HG03064 (cell line): Measurements from ENCODE around the gene KXD1.
"Not testable (repeated sequence)": the region's sequence is repeated elsewhere in the genome, so short reads cannot be mapped to it uniquely, and the experiment has no call there.

ENCODE experiments used
- ATAC-seq: cut with Tn5 transposase; IDR thresholded peaks from one replicate; pipeline ENCODE4 v1.9.1; 2021; ENCODE audit warnings: low read depth; ENCODE audit not compliant: unreplicated experiment

The KXD1 gene, protein sequence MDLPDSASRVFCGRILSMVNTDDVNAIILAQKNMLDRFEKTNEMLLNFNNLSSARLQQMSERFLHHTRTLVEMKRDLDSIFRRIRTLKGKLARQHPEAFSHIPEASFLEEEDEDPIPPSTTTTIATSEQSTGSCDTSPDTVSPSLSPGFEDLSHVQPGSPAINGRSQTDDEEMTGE

DNA sequence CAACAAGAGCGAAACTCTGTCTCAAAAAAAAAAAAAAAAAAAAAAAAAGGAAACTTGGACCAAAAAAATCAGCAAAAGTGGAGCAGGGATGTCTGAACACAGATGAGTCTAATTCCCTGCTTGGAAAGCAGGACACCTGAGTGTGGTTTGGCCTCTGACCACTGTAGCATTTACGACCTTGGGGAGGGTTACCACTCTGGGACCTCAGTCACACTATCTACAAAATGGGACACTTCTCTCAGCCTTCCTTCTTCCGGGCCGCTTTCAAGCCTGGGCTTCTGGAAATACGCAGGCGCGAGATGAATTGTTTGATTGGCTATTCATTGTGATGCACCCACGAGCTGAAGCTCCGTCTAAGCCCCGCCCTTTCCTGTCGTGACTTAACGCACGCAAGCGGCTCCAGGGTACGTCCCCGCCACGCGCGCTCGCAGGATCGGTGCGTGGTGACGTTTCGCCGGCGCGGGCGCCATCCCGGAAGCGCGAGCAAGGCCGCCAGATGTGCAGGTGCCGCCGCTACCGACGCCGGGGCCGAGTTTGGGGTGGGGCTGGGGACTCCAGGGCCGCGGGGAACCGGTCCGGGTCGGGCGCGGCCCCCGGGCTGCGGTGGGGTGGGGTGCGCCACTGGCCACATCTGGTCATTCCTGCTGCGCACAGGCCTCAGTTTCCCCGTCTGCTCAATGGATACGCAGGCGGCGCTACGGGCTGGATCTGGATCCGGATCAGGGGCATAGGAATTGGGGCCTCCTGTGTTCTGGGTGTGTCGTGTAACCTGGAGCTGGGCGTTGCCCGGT, at the start of gene KXD1:
KXD1 (plus strand) TSS at position 460 of the 791 bp plus-strand sequence. CDS start 4,187 bp downstream, outside the sequence.
- ATAC-seq, result peak; percentile 75

DNA sequence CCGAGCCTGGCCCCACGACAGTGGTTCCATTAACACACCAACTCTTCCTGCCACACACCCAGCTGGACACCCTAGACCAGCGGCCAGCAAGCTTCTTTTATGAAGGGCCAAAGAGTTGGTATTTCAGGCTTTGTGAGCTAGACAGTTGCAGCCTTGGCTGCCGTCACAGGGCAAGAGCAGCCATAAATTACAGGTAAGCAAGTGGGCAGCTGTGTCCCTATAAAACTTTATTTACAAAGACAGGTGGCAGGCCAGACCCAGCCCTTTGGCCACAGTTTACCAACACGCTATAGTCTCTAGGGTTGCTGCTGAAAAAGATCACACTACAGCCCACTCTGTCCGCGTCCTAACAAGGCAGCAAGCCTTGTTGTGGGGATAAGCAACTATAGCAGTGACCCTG, 49.1 kb upstream of the KXD1 start:
- ATAC-seq, result no peak

DNA sequence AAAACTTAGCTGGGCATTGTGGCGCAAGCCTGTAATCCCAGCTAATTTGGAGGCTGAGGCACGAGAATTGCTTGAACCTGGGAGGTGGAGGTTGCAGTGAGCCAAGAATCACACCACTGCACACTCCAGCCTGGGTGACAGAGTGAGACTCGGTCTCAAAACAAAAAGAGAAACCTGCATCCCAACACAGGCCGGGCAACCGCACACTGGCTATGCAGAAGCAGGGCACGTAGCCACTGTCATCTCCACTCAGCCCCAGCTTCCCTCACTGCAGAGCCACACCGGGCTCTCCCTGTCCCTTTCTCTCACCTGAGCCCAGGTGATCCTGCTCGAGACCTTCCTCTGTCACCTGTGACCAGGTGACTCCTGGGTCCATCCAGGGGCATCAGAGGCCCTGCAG, 47.5 kb upstream of the KXD1 start:
- ATAC-seq, result no peak

DNA sequence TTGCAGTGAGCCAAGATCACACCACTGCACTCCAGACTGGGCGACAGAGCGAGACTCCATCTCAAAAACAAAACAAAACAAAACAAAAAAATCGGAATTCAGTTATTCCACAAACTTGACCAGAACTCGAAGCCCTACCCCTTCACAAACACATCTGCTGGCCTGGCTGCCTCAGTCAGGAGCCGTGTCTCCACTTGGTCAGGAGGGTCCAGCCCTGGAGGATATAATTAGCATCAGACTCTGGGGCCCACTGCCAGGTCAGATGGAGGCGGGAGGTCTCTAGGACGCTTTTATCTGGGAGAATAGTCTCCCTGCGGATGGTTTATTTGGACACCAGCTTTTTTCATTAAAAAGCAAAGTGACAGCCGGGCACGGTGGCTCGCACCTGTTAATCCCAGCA, 43.8 kb upstream of the KXD1 start:
- ATAC-seq, result no peak

DNA sequence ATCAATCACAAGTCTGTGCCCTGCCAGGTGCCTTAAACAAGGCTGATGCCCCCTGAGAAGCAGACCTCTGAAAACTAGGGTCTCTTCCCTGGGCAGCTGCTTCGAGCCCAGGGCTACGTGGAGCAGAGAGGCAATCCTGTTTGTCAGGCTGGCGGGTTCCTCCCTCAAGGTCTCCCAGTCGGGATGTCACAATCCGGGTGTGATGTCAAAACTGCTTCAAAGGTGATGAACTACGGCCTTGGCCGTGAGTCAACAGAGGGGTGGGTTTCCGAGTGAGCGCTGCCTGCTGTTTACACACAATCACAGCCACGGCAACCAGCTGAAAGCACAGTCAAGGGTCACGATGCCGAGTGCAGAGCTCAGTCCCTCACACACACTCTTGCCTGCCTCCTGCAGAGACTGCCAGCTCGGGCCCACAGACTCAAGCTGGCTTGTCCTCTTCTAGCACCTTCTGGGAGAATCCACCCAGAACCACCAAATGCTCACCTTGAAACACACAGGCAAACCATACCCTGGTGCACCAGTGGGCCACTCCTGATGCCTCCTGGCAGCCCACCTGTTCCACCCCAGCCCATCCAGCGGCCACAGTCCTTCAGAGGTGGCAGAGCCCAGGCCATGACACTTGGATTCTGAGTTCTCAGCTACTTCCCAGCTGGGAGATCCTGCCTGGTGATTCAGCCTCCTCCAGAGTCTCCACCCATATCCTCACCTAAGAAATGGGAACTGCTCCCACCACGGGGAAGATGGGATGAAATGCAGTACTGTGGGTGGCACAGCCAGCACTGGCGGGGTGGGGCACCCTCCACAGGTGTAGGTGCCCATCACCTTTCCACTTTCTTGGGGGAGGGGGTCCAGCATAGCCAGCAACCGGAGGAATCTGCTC, 42.6 kb upstream of the KXD1 start:
- ATAC-seq, result no peak

DNA sequence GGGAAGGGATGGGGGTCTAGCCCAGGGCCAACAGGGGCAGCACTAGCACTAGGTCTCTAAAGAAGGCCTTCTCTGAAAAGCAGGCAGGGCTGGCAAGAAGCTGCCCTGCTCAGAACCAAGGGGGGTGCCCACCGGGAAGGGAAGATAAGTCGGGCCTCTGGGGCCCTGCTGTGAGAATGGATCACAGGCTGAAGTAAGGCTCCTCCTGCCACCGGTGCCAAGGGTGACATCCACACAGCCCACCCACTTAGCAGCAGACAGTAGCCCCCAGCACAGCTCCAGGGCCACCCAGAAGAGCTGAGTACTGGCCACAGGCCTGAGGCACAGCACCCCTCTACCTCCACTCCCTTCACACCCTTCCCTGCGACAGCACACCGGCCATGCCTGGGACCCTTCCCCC, 41.7 kb upstream of the KXD1 start:
- no peak for ATAC-seq

DNA sequence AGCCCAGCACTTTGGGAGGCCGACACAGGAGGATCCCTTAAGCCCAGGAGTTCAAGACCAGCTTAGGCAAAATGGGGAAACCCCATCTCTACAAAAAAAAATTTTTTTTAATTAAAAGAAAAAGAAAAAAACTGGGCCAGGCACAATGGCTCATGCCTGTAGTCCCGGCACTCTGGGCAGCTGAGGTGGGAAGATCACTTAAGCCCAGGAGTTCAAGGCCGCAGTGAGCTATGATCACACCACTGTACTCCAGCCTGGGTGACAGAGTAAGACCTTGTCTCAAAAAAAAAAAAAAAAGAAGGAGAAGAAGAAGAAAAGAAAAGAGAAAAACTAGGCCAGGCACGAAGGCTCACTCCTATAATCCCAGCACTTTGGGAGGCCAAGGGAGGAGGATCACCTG, 40.1 kb upstream of the KXD1 start:
- no peak for ATAC-seq

DNA sequence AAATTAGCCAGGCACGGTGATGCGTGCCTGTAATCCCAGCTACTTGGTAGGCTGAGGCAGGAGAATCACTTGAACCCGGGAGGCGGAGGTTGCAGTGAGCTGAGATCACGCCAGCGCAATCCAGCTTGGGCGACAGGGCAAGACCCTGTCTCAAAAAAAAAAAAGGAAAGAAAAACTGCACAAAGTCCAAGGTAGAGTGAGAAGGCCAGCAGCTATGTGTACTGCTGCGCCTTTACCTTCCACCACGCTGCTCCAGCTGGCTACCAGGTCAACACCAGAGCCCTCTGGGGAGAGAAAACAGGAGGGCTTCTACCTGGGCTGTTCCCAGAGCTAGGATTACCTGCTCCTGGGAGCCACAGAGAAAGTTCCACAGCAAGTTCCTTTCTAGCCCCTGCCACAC, 39.0 kb upstream of the KXD1 start:
- ATAC-seq, result no peak

DNA sequence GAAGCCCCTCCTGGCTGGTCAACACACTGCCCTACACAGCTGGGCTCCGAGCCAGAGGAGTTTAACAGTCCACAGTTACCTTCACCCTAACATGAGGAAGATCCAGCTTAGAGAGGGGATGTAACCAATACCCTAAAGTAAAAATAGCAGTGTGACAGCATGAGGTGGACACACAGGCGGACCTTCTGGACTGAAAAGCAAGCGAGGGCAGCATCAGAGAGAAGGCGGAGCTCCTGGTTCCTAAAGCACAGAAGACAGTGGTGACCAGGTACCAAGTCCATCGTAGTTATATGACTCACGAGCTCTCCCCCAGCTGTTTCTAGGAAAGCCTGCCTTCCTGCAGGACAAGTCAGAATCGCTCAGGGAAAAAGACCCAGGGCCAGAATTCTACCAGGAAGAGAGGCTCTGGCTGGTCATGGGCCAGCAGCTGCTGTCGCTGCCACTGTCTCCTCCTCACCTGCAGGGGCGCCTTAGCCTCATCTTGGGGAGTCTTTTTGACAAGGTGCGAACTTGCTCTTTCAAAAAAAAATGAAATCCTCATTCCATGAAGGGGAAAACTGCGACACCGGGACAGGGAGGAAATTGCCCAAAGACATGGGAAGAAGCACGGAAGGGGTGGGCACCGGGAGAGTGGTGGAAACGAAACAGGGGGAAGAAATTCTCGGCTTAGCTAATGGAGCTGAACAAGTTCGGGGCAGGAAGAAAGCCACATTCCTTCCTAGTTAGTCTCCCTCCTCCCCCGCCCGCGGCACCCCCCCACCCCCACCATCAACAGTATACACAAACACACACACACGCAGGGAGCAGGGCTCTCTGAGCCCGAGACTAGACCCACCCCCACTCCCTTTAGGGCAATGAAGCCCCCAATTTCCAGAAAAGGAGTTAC, 37.5 kb upstream of the KXD1 start:
- ATAC-seq, result no peak

DNA sequence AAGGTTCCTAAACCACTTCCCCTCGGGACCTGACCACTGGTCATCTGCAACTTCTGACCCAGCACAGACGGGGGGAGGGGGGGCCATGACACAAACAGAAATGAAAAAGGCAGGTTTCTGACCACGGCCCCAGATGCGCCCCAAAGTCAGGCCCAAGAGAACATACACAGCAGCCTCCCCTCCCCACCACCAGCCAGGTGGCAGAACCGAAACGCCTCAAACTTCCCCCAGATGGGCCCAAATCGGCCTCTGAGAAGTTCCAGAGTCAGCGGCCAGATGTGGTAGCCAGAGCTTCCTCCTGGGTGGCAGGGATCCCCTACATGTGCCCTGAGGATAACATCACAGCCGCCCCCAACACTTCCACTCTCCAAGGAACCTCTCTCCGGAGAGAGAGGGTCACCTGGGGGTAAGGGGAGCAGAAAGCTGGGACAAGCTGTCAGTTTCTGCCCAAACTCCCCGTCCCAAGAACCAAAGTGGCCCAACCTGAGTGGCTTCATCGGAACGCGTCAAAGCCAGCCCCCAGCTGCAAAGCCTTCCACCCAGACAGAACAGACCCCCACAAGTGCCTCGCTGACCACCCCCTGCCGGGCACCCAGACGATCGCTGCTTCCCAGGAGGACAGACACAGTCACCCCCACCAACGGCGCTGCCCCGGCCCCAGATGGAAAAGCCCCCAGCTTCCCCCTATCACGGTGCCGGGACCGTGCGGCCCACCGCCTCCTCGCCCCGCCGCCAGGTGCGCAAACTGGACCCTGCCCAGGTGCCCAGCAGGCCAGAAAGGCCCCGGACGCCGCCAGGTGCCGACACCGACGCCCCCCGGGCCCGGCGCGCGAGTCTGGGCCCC, 36.6 kb upstream of the KXD1 start:
- ATAC-seq, result no peak

DNA sequence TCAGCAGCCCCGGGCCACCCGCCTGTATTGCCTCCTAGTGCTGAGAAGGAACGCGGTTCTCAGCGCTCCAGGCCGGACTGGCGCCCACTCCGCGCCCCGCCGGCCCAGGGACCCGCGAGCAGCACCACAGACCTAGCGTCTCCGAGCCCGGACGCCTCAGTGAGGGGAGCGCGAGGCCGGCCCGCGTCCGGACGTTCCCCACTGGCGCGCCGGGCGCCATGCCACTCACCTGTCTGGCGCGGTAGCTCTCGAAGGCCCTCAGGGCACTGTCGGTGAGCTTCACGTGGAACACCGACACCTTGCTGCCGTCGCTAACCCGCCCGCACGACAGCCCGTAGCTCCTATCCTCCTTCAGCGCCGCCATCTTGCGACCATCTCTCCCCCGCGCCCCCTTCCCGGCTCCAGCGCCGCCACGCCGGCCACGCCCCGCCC, 36.0 kb upstream of the KXD1 start, which contains the start of gene ELL:
ELL (minus strand) TSS at position 379 of the 432 bp plus-strand sequence; CDS start at position 364, 15 bp downstream.
- no peak for ATAC-seq

DNA sequence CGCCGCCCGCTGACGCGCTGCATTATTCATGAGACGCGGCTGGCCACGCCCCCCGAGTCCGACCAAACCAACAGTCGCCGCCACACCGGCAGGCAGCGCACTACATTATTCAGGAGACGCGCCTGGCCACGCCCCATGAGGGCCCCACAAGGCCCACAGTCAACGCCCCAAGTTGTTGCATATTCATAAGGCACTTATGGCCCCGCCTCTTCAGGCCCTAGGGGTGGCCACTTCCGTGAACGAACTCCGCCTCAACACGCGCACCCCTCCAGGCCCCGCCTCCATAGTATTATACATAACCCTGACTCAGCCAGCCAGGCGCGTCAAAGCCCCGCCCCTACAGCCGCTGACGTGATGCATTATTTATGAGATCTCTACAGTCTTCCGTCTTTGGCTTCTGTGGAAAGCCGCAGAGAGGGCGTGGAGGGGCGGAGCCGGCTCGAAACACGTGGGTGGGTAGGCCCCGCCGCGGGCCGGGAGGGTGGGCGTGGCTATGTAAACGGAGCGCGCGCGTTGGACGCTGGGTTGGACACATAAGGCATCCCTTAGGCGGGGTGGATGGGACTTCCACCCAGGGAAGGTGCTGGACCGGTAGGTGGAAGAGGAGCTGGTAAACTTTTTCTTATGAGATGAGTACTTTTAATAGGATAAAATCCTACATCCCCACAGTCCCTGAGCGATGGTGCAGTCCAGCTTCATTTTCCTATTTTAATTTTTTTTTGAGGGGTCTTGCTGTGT, 35.4 kb upstream of the KXD1 start:
- ATAC-seq, result peak; percentile 76

DNA sequence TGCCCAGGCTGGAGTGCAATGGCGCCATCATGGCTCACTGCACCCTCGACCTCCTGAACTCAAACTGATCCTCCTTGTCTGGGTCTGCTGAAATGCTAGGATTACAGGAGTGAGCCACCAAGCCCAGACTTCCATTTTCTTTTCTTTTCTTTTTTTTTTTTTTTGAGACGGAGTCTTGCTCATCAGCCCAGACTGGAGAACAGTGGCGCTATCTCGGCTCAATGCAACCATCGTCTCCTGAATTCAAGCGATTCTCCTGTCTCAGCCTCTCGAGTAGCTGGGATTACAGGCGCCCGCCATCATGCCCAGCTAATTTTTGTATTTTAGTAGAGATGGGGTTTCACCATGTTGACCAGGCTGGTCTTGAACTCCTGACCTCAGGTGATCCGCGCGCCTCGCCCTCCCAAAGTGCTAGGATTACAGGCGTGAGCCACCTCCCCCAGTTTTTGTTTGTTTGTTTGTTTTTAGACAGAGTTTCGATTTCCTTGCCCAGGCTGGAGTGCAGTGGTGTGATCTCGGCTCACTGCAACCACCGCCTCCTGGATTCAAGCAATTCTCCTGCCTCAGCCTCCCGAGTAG, 34.7 kb upstream of the KXD1 start:
- ATAC-seq, result not testable (repeated sequence)

DNA sequence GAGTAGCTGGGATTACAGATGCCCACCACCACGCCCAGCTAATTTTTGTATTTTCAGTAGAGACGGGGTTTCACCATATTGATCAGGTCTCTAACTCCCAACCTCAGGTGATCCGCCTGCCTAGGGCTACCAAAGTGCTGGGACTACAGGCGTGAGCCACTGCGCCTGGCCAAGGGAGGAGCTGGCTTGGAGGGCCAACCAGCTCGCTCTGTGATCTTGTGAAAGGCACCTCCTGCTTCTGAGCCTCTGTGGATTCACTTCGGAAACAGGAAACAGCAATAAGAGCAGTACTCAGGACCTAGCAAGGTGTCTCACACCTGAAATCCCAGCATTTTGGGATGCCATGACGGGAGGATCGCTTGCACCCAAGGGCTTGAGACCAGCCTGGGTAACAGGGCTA, 33.8 kb upstream of the KXD1 start:
- no peak for ATAC-seq

DNA sequence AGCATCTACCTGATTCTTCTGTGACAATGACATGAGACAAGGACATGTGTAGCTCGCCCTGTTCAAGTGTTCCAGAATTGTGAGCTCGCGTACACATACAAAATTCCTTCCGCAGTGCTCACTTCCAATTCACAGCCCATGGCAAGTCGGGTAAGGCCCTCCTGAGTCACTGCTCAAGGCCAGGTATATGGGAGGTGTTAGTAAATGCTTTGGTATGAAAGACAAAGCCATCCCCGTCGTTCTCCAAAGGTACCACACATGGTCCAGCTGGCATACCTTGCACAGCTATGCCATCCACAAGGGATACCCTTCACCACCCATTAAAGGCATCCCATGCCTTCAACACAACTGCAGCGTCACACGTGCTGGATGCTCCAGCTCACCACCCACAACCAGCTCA, 31.4 kb upstream of the KXD1 start:
- no peak for ATAC-seq

DNA sequence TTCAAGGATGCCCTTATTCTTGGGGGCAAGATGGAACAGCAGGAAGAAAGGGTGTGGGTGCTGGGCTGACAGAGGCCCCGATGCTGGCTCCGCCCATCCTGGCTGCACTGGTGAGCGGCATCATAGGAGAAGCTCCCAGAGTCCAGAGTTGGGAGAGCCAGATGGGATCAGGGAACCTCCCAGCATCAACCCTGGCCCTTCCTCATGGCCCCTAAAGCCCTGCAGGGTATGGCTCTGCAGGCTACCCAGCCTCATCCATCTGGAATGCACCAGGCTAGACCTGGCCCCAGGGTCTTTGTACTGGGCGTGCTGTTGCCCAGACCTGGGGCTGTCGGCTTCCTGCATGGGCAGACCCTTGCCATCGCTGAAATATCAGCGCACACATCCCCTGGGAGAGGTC, 27.9 kb upstream of the KXD1 start:
- no peak for ATAC-seq

DNA sequence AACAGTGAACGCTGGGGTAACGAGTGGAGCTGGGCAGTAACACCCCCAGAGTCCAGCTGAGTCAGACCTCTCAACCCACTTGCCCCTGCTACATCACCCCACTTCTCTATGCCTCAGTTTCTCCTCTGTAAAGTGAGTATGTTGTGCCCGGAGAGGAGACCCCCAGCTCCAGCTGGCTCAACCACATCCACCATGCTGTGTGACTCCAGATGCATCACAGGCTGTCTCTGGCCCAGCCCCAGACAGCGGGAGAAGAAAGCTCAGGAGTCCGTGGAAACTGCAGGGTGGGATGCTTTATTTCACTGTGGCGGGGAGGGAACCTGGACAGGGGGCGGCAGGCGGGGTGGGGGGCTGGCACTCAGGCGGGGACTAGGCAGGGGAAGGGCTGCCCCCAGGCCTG, 26.2 kb upstream of the KXD1 start:
- no peak for ATAC-seq

DNA sequence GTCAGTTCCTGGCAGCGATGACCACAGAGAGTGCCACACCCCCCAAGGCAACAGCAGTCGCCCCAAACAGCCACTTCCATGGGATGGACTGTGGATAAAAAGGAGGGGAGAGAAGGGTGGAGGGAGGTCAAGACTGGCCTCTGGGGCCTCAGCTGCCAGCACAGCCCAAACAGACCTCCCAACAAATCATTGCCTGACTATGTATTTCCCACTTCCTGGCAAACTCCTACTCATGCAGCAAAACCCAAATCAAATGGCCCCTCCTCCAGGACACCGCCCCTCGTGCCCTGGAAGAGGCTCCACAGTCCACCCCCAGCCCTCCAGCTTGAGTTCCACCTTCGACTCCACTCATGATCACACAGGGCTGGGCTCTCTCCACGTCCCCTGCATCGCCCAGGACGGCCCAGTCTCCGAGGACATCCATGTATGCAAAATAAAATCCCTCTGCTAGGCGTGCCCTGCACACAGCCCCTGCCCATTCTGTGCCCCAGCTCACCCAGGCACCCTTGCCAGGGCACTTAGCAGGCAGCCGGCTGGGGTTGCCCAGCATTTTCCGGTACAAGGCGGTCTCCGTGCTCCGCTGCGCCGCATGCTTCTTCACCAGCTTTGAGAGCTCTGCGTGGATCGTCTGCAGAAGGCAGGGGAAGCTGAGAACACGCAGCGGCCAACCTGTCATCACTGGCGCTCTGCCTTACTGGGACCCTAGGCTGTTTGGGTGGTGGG, 25.3 kb upstream of the KXD1 start:
- ATAC-seq, result no peak
